ENCODE measurements around the gene OR2AP1. TPM values are rescaled to one million over a fixed set of nuclear protein-coding genes. Genes with fewer than 3 reads are reported as not detected.

The OR2AP1 gene
- not detected in 5 replicates for total RNA-seq (2022; extraction: Qiagen RNA extraction)

DNA sequence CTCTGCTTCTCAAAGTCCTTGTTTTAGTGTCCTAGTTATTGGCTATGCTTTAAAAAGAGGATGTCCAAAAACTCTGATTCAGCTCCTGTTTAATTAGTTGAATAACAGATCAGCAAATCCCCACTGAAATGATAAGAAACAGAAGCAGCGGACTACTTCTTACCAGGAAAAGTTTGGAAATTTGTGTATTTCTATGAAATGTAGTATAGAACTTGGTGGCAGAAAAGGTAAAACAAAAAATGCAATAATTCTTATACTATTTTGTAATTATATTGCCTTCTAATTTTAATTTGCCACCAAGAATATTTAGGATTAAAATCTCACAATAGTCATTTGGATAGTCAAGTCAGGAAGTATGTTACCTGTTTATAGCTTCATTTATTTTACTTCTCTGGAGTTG, at the start of gene OR2AP1:
OR2AP1 (plus strand) TSS at position 301 of the 400 bp plus-strand sequence. CDS start 1,947 bp downstream, outside the sequence.

DNA sequence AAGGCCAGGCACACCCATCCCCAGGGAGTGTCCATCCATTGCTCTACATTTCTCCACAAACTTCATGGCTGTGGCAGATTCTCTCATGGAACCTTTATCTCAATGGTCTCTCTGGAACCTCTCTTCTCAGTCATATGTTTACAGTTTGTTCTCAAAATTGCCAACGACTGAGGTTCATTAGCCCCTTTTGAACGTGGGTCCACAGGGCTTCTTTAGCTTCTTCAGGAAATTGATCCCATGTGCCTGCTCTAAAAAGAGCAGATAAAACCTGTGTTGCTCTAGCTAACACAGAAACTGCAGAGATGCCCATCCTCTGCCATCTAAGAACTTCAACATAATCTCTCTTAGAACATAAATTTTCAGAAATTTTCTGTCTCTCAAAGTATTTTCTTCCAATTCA, 23.0 kb upstream of the OR2AP1 start, which contains the start of gene OR6C4:
OR6C4 (plus strand) TSS at position 301 of the 400 bp plus-strand sequence. CDS start 1,625 bp downstream, outside the sequence.

Other genes starting within 250 kb of the OR2AP1 start
- gene OR6C3, start 241.7 kb upstream of the OR2AP1 start, total RNA-seq (2022; extraction: Qiagen RNA extraction), result not detected in 5 replicates
- gene OR6C75, start 209.5 kb upstream of the OR2AP1 start, total RNA-seq (2022; extraction: Qiagen RNA extraction), result not detected in 5 replicates
- not detected in 5 replicates for gene OR6C65, start 171.9 kb upstream of the OR2AP1 start, total RNA-seq (2022; extraction: Qiagen RNA extraction)
- gene OR6C76, start 146.2 kb upstream of the OR2AP1 start, total RNA-seq (2022; extraction: Qiagen RNA extraction), result not detected in 5 replicates
- gene OR6C2, start 128.4 kb upstream of the OR2AP1 start, total RNA-seq (2022; extraction: Qiagen RNA extraction), result not detected in 5 replicates
- not detected in 5 replicates for gene OR6C70, start 102.3 kb upstream of the OR2AP1 start, total RNA-seq (2022; extraction: Qiagen RNA extraction)
- gene OR6C68, start 80.1 kb upstream of the OR2AP1 start, total RNA-seq (2022; extraction: Qiagen RNA extraction), result not detected in 5 replicates
- gene OR6C4, start 22.9 kb upstream of the OR2AP1 start, total RNA-seq (2022; extraction: Qiagen RNA extraction), result not detected in 5 replicates
- not detected in 5 replicates for gene OR10P1, start 64.4 kb downstream of the OR2AP1 start, total RNA-seq (2022; extraction: Qiagen RNA extraction)
- 1.0 to 1.5 TPM (median 1.3 TPM) in 5 replicates for gene ITGA7, start 135.4 kb downstream of the OR2AP1 start, total RNA-seq (2022; extraction: Qiagen RNA extraction)
- gene BLOC1S1, start 143.6 kb downstream of the OR2AP1 start, total RNA-seq (2022; extraction: Qiagen RNA extraction), result 122 to 154 TPM (median 152 TPM) in 5 replicates
- 1.9 to 2.9 TPM (median 2.2 TPM) in 5 replicates for gene RDH5, start 147.9 kb downstream of the OR2AP1 start, total RNA-seq (2022; extraction: Qiagen RNA extraction)
- 670 to 749 TPM (median 714 TPM) in 5 replicates for gene CD63, start 156.5 kb downstream of the OR2AP1 start, total RNA-seq (2022; extraction: Qiagen RNA extraction)
- gene GDF11, start 170.7 kb downstream of the OR2AP1 start, total RNA-seq (2022; extraction: Qiagen RNA extraction), result 2.4 to 5.3 TPM (median 5.0 TPM) in 5 replicates
- 89.2 to 145 TPM (median 91.9 TPM) in 5 replicates for gene SARNP, start 245.3 kb downstream of the OR2AP1 start, total RNA-seq (2022; extraction: Qiagen RNA extraction)
- 78.5 to 105 TPM (median 98.4 TPM) in 5 replicates for gene ORMDL2, start 245.6 kb downstream of the OR2AP1 start, total RNA-seq (2022; extraction: Qiagen RNA extraction)